ENCODE results near the gene HECW1.

DNA sequence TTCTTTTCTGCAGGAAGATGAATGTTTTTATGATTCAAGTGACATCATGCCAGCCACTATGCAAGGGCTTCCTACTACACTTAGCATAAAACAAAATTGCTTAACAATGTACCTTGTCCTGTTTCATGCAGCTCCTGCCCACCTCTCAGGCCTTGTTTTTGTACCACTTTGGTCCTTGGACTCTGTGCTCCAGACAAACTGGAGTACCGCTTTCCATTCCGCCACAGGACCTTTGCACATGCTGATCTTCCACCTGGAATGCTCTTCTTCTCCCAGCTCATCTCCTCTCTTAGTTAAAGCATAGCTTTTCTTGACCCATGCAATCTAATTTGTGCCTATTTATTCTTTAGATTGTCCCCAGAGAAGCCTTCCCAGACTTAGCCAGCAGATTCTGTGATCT, 393.0 kb downstream of the HECW1 start:
- TF ChIP-seq FOXA1 (IDR thresholded peaks at IDR 0.05) (no peak), HDGF (IDR thresholded peaks at IDR 0.05; ENCODE audit: borderline replicate concordance) (no peak), L3MBTL2 (conservative IDR thresholded peaks at IDR 0.05) (no peak), SP1 (IDR thresholded peaks at IDR 0.05) (no peak)

Measured in HEK293T (cell line).